C4-2B (cell line): Measurements from ENCODE around the gene TIMP3.

Experiments
- H3K27ac ChIP-seq: fragments of 450-650 bp; 2 replicates; pipeline ENCODE4 v1.5.1; 2017
- ZFX ChIP-seq: fragments of 450-650 bp; IDR thresholded peaks from 2 replicates; pipeline ENCODE4 v1.6.1; 2017
- TF ChIP-seq, protein P1 (sequence below): fragments of 450-650 bp; conservative IDR thresholded peaks from 2 replicates; pipeline ENCODE4 v1.5.1; 2017; ENCODE audit warnings: mild to moderate bottlenecking

Gene TIMP3

GRCh38 chr22:32910429-32910772 is 108.9 kb downstream of the TIMP3 start:
- TF ChIP-seq ZFX, result no peak
- TF ChIP-seq, protein P1, sequence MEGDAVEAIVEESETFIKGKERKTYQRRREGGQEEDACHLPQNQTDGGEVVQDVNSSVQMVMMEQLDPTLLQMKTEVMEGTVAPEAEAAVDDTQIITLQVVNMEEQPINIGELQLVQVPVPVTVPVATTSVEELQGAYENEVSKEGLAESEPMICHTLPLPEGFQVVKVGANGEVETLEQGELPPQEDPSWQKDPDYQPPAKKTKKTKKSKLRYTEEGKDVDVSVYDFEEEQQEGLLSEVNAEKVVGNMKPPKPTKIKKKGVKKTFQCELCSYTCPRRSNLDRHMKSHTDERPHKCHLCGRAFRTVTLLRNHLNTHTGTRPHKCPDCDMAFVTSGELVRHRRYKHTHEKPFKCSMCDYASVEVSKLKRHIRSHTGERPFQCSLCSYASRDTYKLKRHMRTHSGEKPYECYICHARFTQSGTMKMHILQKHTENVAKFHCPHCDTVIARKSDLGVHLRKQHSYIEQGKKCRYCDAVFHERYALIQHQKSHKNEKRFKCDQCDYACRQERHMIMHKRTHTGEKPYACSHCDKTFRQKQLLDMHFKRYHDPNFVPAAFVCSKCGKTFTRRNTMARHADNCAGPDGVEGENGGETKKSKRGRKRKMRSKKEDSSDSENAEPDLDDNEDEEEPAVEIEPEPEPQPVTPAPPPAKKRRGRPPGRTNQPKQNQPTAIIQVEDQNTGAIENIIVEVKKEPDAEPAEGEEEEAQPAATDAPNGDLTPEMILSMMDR, result no peak
- H3K27ac ChIP-seq, result no peak overlapping the region

- no peak overlapping the region for H3K27ac ChIP-seq
- TF ChIP-seq ZFX, result no peak
- TF ChIP-seq, protein P1, result no peak
These were observed 110.0 kb downstream of the TIMP3 start for GRCh38 chr22:32911503-32911902.
